DOHH2 (cell line): ENCODE data around the gene TBL1XR1.

Source experiments
- EZH2phosphoT487 ChIP-seq: fragments of 200-600 bp; sonication (generic); IDR thresholded peaks from 2 replicates; pipeline ENCODE4 v1.6.1; 2017; ENCODE audit warnings: borderline replicate concordance, mild to moderate bottlenecking, antibody characterized with exemption, low read length, moderate library complexity, mixed read lengths
- TF ChIP-seq, protein P1 (sequence below): fragments of 200-600 bp; sonication (generic); IDR thresholded peaks from one replicate; pipeline ENCODE4 v1.5.1; 2014; ENCODE audit warnings: antibody characterized with exemption, mild to moderate bottlenecking, low read depth, low read length; ENCODE audit not compliant: poor library complexity, severe bottlenecking

GRCh38 chr3:177190756-177191681 lies 6.3 kb downstream of the TBL1XR1 start:
- TF ChIP-seq, protein P1, sequence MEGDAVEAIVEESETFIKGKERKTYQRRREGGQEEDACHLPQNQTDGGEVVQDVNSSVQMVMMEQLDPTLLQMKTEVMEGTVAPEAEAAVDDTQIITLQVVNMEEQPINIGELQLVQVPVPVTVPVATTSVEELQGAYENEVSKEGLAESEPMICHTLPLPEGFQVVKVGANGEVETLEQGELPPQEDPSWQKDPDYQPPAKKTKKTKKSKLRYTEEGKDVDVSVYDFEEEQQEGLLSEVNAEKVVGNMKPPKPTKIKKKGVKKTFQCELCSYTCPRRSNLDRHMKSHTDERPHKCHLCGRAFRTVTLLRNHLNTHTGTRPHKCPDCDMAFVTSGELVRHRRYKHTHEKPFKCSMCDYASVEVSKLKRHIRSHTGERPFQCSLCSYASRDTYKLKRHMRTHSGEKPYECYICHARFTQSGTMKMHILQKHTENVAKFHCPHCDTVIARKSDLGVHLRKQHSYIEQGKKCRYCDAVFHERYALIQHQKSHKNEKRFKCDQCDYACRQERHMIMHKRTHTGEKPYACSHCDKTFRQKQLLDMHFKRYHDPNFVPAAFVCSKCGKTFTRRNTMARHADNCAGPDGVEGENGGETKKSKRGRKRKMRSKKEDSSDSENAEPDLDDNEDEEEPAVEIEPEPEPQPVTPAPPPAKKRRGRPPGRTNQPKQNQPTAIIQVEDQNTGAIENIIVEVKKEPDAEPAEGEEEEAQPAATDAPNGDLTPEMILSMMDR = no peak
- no peak for TF ChIP-seq EZH2phosphoT487
